A673 (cell line): ENCODE measurements around the gene REG4.

Source experiments
- CTCF ChIP-seq: fragments of 300-800, 200-600 bp; sonication (generic); conservative IDR thresholded peaks from 2 replicates; pipeline ENCODE4 v1.5.1; 2017; ENCODE audit warnings: low read depth, mild to moderate bottlenecking, antibody characterized with exemption, low read length, moderate library complexity, mixed read lengths
- EZH2 ChIP-seq: fragments of 200-600 bp; sonication (generic); IDR thresholded peaks from 2 replicates; pipeline ENCODE4 v1.6.1; 2017; ENCODE audit warnings: borderline replicate concordance, low read depth, mild to moderate bottlenecking, mixed read lengths, antibody characterized with exemption, low read length; ENCODE audit not compliant: poor library complexity, severe bottlenecking

GRCh38 chr1:119815361-119815760 lies 4.1 kb upstream of the REG4 start:
- TF ChIP-seq CTCF: no peak
- TF ChIP-seq EZH2: no peak
